SU-DHL-6 (cell line): ENCODE data around the gene CHMP5.

Experiments used
- H2AFZ ChIP-seq: fragments of 200-600 bp; sonication (generic); 2 replicates; pipeline ENCODE4 v1.6.1; 2014; ENCODE audit warnings: low read depth, mild to moderate bottlenecking, moderate library complexity, mixed read lengths, antibody characterized with exemption, low read length; ENCODE audit not compliant: severe bottlenecking
- H3F3A ChIP-seq: fragments of 200-600 bp; shearing (Covaris generic); 2 replicates; pipeline ENCODE4 v1.6.0; 2016; ENCODE audit warnings: antibody characterized with exemption, mild to moderate bottlenecking; ENCODE audit not compliant: insufficient read depth
- H3K27ac ChIP-seq: fragments of 200-600 bp; sonication (generic); 2 replicates; pipeline ENCODE4 v1.5.1; 2016; ENCODE audit warnings: low read depth, mild to moderate bottlenecking, low read length, moderate library complexity, mixed read lengths
- H3K27me3 ChIP-seq: fragments of 200-600 bp; sonication (generic), shearing (Covaris generic); 2 replicates; pipeline ENCODE4 v1.6.0; 2014; ENCODE audit warnings: mild to moderate bottlenecking, low read length
- H3K36me3 ChIP-seq: fragments of 200-600 bp; sonication (generic); 2 replicates; pipeline ENCODE4 v1.6.1; 2014; ENCODE audit warnings: mild to moderate bottlenecking, low read length, mixed read lengths
- H3K4me2 ChIP-seq: fragments of 300-600, 200-600 bp; shearing (Covaris generic), sonication (generic); 2 replicates; pipeline ENCODE4 v1.6.0; 2014; ENCODE audit warnings: low read length, low read depth, mild to moderate bottlenecking; ENCODE audit not compliant: poor library complexity, severe bottlenecking
- H3K4me3 ChIP-seq: fragments of 200-600 bp; sonication (generic); 2 replicates; pipeline ENCODE4 v1.5.1; 2014; ENCODE audit warnings: antibody characterized with exemption, low read length, mild to moderate bottlenecking, mixed read lengths; ENCODE audit not compliant: insufficient read depth, poor library complexity, severe bottlenecking
- H3K79me2 ChIP-seq: fragments of 200-600 bp; sonication (generic); 2 replicates; pipeline ENCODE4 v1.6.1; 2014; ENCODE audit warnings: mild to moderate bottlenecking, low read length, moderate library complexity; ENCODE audit not compliant: insufficient read depth
- H3K9ac ChIP-seq: fragments of 200-600 bp; sonication (generic); 2 replicates; pipeline ENCODE4 v1.7.0; 2014; ENCODE audit warnings: mild to moderate bottlenecking, low read length
- H3K9me2 ChIP-seq: fragments of 200-600 bp; sonication (generic); replicated peaks from 2 replicates; pipeline ENCODE4 v1.6.1; 2014; ENCODE audit warnings: low read length; ENCODE audit not compliant: insufficient read depth
- H3K9me3 ChIP-seq: fragments of 200-600 bp; sonication (generic); 2 replicates; pipeline ENCODE4 v1.6.1; 2014; ENCODE audit warnings: low read length, mixed read lengths; ENCODE audit not compliant: insufficient read depth
- H4K20me1 ChIP-seq: fragments of 200-600 bp; sonication (generic); 2 replicates; pipeline ENCODE4 v1.6.1; 2014; ENCODE audit warnings: low read depth, mild to moderate bottlenecking, antibody characterized with exemption, low read length, moderate library complexity, mixed read lengths
- CTCF ChIP-seq: fragments of 200-600 bp; sonication (generic); IDR thresholded peaks from one replicate; pipeline ENCODE4 v1.5.1; 2017; ENCODE audit warnings: antibody characterized with exemption, mild to moderate bottlenecking, low read length, moderate library complexity; ENCODE audit not compliant: insufficient read depth, poor library complexity, severe bottlenecking
- EZH2phosphoT487 ChIP-seq: fragments of 200-600 bp; sonication (generic), shearing (Covaris generic); conservative IDR thresholded peaks from 2 replicates; pipeline ENCODE4 v1.6.1; 2018; ENCODE audit warnings: mild to moderate bottlenecking, antibody characterized with exemption, low read length, moderate library complexity, mixed read lengths

CHMP5 gene

GRCh38 chr9:33329979-33330378 is 65.1 kb downstream of the CHMP5 start:
- no peaks in the 10 kb centered on the region for H4K20me1 ChIP-seq
- H3K79me2 ChIP-seq = no peaks in the 10 kb centered on the region
- H2AFZ ChIP-seq = no peak overlapping the region
- no peaks in the 10 kb centered on the region for H3K9me3 ChIP-seq
- H3K4me2 ChIP-seq = no peak overlapping the region
- no peaks in the 10 kb centered on the region for H3K27me3 ChIP-seq
- no peak for TF ChIP-seq EZH2phosphoT487
- TF ChIP-seq CTCF = no peak
- H3K9me2 ChIP-seq = no peaks in the 10 kb centered on the region
- H3K9ac ChIP-seq = no peak overlapping the region
- no peak overlapping the region for H3K4me3 ChIP-seq
- peaks cover 51% of the 10 kb centered on the region; the same call in 1 of the 2 replicates for H3K36me3 ChIP-seq
- no peaks in the 10 kb centered on the region for H3F3A ChIP-seq
- no peak overlapping the region for H3K27ac ChIP-seq

GRCh38 chr9:33331377-33331891 is 66.6 kb downstream of the CHMP5 start:
- Histone ChIP-seq H3K4me3 (no peak overlapping the region), H3K9ac (no peak overlapping the region), H2AFZ (no peak overlapping the region), H3K27me3 (no peaks in the 10 kb centered on the region), H4K20me1 (no peaks in the 10 kb centered on the region), H3K36me3 (peaks cover 60% of the 10 kb centered on the region), H3K4me2 (no peak overlapping the region), H3K9me3 (no peaks in the 10 kb centered on the region), H3F3A (no peaks in the 10 kb centered on the region), H3K79me2 (no peaks in the 10 kb centered on the region), H3K27ac (no peak overlapping the region), H3K9me2 (no peaks in the 10 kb centered on the region)
- TF ChIP-seq EZH2phosphoT487 (no peak), CTCF (no peak)
